NCI-H1092 treated with DMSO at 0.1 percent for 48 hours (cell line): Measurements from ENCODE around the gene DLG4.
A peak's percentile ranks its signal among the peaks of the same experiment; 100 is the strongest.

ENCODE experiments used
- DNase-seq: peaks from one replicate; lab custom pipeline; 2025; lab: John Stamatoyannopoulos, UW

The DLG4 gene

DNA sequence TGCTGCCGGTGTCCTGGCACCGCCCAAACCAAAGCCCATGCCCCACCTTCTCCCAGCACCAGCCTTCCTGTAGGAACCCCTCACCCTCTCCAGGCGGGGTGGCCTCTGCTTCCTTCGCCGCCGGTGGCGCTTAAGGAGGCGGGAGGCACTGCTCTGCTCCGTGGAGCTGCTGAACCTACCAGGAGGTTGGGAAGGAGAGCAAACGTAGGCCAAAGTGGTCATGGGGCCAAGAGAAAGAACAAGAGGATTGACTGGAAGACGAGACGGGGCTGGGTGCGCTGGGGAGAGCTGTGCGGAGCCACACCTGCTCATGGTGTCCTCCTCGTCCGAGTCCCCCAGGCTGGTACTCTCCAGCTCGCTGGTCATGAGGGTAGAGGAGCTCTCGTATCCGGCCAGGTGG lies 9.9 kb upstream of the DLG4 start:
- no peak for DNase-seq

DNA sequence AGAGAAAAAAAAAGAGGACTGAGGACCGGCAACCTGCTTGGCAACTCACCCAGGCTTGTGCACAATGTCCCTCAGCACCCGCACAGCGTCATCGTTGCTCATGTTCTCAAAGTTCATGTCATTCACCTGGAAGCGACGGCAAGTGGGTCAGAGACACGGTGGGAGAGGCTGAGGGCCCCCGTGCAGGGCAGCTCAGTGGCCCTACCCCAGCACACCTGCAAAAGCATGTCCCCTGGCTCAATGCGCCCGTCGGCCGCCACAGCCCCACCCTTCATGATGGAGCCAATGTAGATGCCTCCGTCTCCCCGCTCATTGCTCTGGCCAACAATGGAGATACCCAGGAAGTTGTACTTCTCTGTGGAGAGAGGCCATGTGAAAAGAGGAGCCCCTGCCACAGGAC lies 9.3 kb upstream of the DLG4 start:
- no peak for DNase-seq

DNA sequence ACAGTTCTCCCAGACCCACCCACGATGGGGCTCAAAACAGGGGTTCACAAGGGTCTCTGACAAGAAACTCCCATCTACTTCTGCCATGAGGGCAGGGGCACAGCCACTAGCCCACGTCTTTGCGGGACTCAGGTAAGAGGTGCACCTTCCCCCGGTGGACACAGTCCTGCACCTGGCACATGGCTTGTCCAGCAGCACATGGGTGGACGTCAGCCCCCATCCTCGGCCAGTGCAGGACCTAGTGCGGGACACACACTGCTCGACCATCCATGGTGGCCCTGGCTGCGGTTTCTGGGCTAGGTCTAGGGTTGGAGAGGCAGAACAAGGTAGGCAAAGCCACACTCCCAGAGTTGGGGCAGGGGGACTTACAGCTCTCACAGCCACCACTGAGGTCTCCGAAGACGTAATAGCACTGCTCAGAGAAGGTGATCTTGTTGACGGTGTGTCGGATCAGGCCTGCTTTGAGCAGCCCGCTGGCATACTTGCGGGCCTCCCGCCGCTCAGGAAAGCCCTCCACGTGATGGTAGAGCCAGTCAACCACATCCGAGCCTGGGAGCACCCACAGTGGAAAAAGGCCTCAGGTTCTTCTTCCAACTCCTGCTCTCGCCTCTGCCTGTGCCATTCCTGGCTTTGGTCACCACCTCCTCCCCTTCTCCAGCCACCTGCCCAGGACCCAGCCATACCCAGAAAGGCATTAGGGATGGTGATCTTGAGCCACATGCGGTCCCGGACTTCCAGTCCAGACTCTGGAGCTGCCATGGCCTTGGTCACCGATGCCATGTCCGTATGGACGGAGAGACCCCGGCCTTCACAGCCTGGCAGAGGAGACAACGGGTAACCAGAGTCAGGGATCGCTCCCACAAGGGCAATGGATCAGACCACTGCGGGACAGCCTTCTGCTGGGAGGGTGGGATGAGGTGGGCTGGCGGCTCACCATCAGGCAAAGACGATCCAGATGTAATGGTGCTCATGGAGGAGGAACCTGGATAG lies 7.4 kb upstream of the DLG4 start:
- DNase-seq, result no peak

DNA sequence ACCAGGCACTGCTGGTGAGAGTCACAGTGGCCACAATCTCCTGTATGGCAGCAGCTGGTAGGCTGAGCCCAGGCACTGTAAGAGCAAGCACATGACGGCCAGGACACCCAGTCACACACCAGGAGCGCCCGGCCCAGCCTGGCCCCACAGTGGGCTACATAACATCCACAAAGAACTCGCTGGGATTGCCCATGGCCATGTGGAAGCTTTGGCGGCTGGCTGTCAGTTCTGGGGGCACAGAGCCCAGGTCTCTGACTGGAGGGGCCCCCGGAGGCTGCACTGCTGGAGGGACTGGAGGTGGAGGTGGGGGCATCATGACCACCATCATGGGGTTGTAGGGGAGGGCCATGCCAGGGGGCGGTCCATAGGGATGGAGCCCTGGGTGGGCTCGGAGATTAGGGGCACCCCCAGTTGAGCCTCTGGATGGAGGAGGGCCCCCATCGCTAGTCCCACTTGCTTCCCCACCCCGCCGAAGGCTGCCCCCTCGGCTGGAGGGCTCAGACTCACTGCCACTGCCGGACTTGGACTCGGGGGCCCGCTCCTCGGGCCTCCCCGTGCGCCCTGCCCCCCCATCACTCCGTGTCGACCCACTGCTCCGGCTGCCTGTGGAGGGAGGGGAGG lies 6.2 kb upstream of the DLG4 start:
- no peak for DNase-seq

DNA sequence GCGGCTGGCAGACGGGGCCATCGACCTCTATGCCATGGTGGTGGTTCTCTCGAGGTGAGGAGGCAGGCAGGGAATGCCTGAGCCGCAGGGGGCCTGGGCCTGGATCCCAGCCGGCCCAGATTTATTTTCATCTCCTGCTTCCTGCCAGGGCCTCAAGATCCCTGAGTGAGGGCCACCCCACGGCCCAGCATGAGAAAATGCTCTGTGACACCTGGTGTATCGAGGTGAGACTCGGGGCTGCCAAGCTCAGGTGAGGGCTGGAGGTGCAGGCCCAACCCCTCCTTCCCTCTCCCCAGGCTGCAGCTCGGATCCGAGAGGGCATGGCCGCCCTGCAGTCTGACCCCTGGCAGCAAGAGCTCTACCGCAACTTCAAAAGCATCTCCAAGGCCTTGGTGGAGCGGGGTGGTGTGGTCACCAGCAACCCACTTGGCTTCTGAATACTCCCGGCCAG lies 5.0 kb upstream of the DLG4 start:
- DNase-seq, result no peak

DNA sequence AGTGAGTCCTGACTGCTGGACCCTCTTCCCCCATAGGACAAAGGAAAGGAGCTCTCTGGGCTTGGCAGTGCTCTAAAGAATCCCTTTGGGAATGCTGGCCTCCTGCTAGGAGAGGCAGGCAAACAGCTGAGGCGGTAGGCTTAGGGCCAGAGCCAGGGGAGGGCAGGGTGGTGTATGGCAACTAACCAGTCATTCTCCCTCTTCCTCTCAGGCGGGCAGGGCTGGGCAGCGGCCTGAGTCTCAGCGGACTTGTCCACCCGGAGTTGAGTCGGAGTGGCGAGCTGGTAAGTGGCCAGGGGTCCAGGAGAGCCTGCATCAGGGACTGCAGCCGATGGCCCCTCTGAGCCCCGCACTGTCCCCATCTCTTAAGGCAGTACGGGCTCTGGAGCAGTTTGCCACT lies 4.5 kb upstream of the DLG4 start:
- no peak for DNase-seq

DNA sequence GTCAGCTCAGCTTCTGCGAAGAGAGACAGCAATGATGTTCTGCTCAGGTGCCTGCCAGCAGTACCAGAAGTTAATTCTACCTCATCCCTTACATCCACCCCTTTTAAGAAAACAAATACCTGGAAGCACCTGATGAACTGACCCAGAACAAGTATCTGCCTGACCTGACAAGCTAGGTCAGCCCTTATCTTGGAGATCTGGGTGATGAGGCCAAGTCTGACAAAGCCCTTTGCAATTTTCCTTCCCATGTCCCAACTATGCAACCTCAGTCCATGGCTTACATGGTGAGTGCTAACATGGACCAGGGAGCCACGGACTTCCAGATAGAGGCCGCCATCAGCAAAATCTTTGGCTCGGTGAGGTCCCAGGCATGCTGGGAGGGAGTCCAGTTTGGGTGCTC lies 3.7 kb upstream of the DLG4 start:
- no peak for DNase-seq

DNA sequence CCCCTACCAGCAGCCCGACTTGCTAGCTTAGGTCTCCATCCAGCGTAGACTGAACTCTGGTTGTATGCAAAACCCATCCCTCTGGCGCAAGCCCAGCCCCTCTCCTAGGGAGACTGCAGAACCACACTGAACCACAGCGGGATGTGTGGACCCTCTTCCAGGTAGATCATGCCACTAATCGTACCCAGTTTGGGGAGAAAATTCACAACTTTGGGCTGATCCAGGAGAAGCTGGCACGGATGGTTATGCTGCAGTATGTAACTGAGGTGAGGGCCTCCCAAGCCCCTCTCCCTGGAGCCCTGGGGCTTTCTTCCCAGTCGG lies 3.3 kb upstream of the DLG4 start:
- no peak for DNase-seq

DNA sequence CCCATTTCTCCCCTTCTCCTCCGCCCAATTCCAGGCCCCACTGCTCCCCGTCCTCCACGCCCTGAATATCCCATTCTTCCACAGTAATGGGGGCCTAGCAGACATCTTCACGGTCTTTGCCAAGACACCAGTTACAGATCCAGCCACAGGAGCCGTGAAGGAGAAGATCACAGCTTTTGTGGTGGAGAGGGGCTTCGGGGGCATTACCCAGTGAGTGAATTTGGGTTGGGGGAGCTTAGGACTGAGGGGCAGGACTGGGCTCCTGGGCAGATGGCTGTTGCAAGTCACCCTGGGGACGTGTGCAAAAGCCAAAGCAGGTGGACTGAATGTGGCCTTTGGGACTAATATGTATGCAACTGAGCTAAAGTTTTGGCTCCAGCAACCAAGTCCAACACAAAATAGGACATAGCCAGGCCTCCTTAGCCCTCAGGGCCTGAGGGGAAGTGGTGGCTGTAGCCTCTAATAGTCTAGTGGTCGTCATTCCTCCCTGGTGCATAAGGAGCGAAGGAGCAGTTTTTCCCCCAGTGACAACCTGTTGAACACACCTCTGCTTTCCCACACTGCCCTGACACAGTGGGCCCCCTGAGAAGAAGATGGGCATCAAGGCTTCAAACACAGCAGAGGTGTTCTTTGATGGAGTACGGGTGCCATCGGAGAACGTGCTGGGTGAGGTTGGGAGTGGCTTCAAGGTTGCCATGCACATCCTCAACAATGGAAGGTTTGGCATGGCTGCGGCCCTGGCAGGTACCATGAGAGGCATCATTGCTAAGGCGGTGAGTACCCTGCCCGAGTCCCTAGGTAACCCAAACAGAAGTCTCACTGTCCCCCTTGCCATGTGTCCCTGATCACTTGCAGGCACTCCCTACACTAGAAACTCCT lies 2.7 kb upstream of the DLG4 start:
- no peak for DNase-seq

DNA sequence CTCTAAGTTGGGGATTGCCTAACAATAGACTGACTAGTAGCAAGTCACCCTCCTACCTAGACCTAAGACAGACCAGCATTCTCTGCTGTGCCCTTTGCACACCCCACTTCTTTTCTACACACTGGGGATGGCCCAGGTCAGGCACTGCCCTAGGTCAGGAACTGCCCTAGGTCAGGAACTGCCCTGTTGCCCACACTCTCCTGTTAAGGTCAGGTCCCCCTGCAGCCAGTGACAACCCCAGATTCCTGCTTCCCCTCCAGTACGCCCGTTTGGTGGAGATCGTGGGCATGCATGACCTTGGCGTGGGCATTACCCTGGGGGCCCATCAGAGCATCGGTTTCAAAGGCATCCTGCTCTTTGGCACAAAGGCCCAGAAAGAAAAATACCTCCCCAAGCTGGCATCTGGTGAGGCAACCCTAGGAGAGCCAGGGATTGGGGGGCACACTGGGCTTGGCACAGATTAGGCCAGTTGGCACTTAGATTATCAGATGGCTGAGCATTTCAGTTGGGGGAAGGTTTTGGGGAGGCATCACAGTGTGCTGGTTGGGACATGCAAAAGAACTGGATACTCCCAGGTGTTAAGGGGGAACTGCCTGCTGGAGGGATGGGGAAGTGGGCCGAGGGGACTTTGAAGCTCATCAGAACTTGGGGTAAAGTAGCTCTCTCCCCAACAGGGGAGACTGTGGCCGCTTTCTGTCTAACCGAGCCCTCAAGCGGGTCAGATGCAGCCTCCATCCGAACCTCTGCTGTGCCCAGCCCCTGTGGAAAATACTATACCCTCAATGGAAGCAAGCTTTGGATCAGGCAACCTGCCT lies 1.8 kb upstream of the DLG4 start:
- DNase-seq, result no peak

DNA sequence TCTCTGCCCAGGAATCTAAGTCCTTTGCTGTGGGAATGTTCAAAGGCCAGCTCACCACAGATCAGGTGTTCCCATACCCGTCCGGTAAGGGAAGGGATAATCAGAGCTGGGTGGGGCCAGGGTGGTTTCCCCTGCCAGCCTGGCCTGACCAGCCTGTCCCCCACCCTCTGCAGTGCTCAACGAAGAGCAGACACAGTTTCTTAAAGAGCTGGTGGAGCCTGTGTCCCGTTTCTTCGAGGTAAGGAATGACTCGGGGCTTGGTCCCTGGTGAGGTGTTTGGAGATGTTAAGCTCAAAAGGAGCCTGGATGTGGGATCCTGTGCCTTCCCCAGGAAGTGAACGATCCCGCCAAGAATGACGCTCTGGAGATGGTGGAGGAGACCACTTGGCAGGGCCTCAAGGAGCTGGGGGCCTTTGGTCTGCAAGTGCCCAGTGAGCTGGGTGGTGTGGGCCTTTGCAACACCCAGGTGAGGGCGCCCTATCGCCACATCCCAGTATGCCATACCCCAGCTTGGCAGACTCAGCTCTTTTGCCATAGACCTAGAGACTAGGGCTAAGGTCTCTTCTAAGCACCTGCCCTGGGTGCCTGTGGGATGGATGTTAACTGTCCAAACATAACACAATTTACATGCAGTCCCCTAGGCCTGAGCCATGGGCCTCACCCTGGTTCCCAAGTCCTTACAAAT lies 1.1 kb upstream of the DLG4 start:
- DNase-seq, result peak; percentile 29

DNA sequence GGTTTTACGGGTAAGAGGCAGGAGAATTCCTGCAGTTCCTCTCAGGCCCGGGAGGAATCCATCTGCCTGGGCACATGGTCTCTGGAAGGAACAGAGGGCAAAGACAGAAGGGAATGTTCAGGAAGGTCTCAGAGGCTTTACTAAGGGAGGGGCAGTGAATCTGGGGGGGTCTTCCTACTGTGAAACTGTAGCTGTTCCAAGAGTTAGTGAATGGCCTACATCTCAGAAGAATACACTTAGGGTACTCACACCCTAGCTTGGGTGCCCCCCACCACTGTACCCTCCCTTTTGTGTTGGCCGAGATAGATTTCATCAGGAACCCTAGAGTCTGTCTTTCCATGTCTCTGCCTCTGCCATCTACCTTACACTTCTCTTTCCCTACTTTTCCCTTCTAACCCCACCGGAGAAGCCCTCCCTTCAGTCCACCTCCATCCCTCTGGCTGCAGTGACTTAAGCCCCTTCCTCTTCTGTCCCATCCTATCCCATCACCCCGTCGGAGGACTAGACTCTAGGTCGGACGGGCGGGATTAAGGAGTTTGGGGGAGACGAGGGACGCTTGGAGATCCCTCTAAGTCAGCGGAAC lies 316 bp downstream of the DLG4 start:
- no peak for DNase-seq

DNA sequence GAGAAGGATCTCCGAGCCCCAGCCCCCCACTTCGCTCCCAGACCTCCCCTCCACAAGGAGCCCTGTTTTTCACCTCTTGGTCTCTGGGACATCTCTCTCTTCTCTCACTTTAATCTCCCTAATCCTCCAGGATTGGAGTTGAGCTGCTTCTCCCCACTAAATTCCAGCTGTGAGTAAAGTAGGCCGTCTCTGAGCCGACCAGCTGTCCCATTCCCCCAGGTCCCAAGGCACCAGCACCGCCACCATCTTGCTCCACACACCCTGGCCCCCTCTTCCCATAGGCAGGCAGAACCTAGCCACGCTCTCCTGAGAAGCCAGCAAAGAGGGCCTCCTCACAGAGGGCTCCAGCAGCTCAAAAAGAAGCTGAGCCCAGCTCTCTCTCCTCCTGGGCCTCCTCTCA lies 878 bp downstream of the DLG4 start:
- DNase-seq, result no peak

DNA sequence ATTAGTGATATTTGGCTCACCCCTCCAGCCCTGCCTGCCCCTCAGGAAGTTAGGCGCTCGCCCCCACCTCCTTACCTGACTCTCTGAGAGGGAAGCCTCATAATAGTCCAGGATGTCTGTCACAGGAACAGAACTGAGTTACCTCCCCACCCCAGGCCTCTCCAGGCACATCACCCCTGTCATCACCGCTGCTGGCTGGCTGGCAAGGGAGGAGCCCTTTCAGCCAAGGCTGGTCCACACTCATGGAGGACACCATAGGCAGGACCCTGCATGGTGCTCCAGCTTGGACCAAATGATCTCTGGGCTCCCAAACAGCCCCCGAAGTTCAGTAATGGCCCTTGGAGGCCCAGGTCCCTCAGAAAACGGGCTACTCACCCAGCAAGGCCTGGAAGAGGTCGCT lies 1.5 kb downstream of the DLG4 start:
- DNase-seq, result no peak

DNA sequence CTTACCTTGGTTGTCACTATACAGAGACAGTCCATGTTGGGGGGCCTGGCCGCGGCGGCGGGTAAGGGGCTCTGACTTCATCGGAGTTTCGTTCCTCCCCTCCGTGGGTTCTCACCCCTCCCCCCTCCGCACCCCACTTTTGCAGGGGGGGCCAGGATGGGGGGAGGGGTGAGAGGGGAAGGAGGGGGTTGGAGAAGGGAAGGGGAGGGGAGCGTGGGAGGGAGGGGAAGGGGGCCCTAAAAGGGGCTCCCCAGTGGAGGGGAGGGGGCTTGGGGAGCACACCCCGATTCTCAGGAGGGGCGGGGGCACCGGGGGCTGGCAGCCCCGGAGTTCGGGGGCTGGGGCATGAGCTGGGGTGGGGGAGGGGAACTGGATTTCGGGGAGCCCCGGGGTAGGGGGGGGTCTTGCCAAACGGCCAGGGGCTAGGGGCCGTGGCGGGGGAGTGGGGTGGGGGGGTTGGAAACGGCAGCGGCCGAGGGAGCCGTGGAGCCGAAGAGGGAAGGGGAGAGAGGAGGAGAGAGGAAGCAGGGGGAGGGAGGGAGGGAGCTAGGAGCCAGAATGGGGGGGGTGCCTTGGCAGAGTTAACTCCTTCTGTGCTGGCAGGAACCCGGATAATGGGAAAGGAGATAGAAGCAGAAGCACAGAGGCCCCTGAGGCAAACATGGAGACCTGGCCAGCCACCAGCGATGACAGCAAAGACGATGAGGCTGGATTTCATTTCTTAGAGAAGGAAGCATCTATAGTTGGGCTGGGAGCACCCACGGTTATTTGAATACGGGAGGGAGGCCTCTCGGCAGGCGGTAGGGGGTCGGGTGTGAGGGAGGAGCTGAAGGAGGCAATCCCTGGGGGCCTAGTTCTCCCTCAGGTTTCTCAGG lies 2.3 kb downstream of the DLG4 start:
- no peak for DNase-seq

DNA sequence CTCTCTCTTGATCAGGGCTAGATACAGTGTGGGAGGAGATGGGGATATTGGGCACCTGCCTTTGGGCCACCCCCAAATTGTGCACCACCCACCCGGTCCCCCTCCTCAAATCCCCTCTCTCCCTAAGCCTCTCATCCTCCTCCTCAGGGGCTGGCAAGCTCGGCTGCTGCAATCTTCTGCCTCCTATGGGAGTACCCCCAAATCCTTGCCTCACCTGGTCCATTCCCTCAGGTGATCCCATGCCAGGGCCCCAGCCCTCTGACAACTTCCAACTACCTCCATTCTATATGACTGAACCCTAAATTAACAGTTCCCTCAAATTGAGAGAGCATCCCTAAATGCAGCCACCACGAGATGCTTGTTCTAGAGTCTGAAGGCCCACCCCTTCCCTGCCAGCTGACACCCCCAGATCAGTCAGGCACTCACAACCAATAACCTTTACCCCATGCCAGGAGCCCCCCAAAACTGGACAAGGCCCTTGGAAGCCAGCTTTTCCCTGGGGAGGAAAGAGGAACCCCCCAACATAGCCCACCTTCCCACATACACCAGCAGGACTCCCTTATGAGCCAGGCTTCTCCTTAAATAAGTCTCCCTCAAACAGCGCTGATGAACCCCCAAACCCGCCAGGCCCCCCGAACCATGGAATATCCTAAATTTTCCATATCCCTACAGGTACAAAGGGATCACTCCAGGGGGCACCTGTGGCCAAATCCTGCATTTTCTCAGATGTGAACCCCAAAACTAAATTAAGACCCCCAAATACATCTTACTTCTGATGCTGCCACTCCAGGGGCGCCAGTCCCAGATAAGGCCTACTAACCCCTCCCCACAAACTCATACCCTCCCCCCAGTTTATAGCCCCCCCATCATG lies 3.2 kb downstream of the DLG4 start:
- DNase-seq, result no peak

DNA sequence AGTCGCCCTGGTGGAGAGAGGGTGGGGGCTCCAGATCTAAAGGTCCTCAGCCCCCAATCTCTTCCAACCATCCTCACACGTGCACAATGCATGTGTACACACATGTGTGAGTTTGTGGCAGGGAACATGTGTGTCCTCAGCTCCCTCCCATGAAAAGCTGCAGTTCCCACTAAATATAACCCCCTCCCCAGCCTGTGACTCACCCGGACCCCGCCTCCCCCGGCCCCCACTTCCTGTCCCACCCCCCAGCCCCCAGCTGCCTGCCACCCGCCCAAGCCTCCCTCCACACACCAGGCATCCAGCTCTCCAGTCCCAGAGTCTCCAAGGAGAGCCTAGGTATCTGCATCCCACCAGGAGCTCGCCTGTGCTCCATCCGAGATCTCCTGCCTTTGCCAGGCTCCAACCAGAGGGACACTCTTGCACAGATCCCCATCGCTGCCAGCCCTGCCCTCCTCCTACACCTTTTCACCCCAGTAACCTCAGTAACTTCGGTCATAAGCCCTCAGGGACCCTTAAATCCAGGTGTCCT lies 3.9 kb downstream of the DLG4 start:
- DNase-seq, result no peak

DNA sequence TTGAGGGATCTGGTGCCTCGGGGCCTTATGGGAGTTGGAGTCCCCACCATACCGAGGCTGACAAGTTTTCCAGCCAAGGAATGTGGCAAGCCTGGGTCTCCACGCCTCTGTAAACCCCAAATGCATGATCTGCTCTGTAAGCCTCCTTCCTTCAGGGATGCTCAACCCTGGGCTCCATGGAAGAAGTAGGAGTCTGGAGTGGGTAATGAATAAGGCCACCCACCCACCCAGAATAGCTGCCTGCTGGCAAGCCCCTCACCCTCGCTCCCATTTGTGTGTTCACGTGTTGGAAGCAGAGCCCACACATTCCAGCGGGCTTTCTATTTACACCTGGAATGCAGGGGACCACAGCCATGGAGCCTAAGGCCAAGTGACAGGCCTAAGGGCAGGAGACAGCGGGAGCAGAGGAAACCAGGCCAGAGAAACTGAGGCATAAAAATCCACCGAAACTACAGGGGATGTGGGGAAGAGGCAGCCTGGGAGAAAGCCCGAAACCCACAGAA lies 4.4 kb downstream of the DLG4 start:
- no peak for DNase-seq
